ENCODE results near the gene C17orf107. TPM values are rescaled to one million over a fixed set of nuclear protein-coding genes. Genes with fewer than 3 reads are reported as not detected.
"Not testable (repeated sequence)": the region's sequence is repeated elsewhere in the genome, so short reads cannot be mapped to it uniquely, and the experiment has no call there.

Gene C17orf107
- polyA plus RNA-seq, 1 donor from 2014 or later: 0.45 TPM

DNA sequence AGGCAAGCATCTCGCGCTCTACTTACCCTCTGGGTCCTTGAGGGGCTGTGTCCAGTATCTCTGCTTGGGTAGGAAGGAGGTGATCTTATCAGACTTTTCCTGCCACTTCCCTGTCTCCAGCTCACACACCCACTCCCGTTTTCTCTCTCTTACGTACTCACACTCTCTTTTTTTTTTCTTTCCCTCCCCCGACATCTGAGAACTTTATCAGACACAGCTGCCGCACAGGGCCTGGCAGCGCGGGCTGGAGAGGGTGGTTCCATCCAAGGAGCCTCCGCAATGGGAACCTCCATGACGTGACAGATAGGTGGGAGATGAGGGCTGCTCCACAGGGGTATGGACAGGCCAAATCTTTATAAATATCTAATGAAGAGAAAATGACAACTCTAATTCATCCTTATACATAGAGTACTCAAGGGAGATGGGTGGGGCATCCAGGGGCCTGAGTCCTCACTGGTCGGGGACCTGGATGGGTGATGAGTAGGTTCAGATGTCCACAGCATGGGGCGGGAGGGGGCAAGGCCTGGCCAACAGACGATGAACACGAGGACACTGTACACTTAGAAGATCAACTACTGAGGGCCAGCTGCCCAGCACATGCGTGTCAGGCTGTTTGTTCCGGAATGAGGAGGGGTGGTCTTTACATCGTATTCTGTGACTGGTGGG, 42.9 kb upstream of the C17orf107 start:
- no peaks in the 10 kb centered on the region for H3K9me3 ChIP-seq (ENCODE audit: low read length)
- no peaks in the 10 kb centered on the region for H3K36me3 ChIP-seq (ENCODE audit: insufficient read depth, low read length)
- no peak overlapping the region for H3K27ac ChIP-seq (ENCODE audit: low read length)
- TF ChIP-seq MXI1 (conservative IDR thresholded peaks at IDR 0.05; ENCODE audit: poor library complexity, severe bottlenecking) (no peak), SMC3 (conservative IDR thresholded peaks at IDR 0.05; ENCODE audit: poor library complexity) (no peak), CTCF (IDR thresholded peaks at IDR 0.05; ENCODE audit: poor library complexity, severe bottlenecking) (no peak), EZH2 (IDR thresholded peaks at IDR 0.05; ENCODE audit: borderline replicate concordance, insufficient read depth, low read length, poor library complexity, severe bottlenecking) (no peak), RAD21 (conservative IDR thresholded peaks at IDR 0.05) (no peak), POLR2AphosphoS5 (IDR thresholded peaks at IDR 0.05) (no peak), EP300 (conservative IDR thresholded peaks at IDR 0.05; ENCODE audit: poor library complexity, severe bottlenecking) (no peak), TAF1 (IDR thresholded peaks at IDR 0.05; ENCODE audit: low read depth) (no peak)
- TF ChIP-seq, protein P1, sequence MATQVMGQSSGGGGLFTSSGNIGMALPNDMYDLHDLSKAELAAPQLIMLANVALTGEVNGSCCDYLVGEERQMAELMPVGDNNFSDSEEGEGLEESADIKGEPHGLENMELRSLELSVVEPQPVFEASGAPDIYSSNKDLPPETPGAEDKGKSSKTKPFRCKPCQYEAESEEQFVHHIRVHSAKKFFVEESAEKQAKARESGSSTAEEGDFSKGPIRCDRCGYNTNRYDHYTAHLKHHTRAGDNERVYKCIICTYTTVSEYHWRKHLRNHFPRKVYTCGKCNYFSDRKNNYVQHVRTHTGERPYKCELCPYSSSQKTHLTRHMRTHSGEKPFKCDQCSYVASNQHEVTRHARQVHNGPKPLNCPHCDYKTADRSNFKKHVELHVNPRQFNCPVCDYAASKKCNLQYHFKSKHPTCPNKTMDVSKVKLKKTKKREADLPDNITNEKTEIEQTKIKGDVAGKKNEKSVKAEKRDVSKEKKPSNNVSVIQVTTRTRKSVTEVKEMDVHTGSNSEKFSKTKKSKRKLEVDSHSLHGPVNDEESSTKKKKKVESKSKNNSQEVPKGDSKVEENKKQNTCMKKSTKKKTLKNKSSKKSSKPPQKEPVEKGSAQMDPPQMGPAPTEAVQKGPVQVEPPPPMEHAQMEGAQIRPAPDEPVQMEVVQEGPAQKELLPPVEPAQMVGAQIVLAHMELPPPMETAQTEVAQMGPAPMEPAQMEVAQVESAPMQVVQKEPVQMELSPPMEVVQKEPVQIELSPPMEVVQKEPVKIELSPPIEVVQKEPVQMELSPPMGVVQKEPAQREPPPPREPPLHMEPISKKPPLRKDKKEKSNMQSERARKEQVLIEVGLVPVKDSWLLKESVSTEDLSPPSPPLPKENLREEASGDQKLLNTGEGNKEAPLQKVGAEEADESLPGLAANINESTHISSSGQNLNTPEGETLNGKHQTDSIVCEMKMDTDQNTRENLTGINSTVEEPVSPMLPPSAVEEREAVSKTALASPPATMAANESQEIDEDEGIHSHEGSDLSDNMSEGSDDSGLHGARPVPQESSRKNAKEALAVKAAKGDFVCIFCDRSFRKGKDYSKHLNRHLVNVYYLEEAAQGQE (IDR thresholded peaks at IDR 0.05; ENCODE audit: borderline replicate concordance): no peak
- H4K20me1 ChIP-seq (ENCODE audit: insufficient read depth): no peaks in the 10 kb centered on the region
- H3K27me3 ChIP-seq (ENCODE audit: insufficient read depth, low read depth, low read length): no peaks in the 10 kb centered on the region
- H3K9me2 ChIP-seq (ENCODE audit: insufficient read depth, low read length): no peaks in the 10 kb centered on the region
- H2AFZ ChIP-seq (ENCODE audit: low read depth, low read length): no peak overlapping the region
- no peak overlapping the region for H3K4me3 ChIP-seq (ENCODE audit: low read length)
- H3K4me2 ChIP-seq (ENCODE audit: low read length): no peak overlapping the region
- no peaks in the 10 kb centered on the region for H3K79me2 ChIP-seq (replicated peaks; ENCODE audit: insufficient read depth, low read length)
- H3K9ac ChIP-seq (ENCODE audit: low read length): no peak overlapping the region
- no peaks in the 10 kb centered on the region for H3F3A ChIP-seq (ENCODE audit: insufficient read depth, low read length, poor library complexity, severe bottlenecking)

DNA sequence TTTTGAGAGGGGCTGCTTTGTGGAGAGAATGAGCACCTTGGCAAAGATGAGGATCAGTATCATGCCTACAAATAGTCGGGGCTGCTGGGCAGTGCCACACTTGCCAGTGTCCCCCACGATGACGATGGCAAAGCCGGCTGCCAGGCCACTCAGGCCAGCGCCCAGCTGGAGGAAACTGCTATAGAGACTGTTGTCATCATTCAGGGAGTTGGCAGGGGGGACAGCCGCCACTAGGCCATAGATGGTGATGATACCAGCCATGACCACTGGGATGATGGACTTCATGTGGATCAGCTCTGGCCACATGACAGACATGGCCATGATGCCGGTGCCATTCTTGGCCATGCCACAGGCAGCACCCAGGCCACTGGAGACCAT, 42.4 kb upstream of the C17orf107 start:
- H2AFZ ChIP-seq (ENCODE audit: low read depth, low read length): no peak overlapping the region
- H3K27me3 ChIP-seq (ENCODE audit: insufficient read depth, low read depth, low read length): no peaks in the 10 kb centered on the region
- TF ChIP-seq MXI1 (conservative IDR thresholded peaks at IDR 0.05; ENCODE audit: poor library complexity, severe bottlenecking): no peak
- TF ChIP-seq, protein P1 (IDR thresholded peaks at IDR 0.05; ENCODE audit: borderline replicate concordance): no peak
- no peak for TF ChIP-seq EP300 (conservative IDR thresholded peaks at IDR 0.05; ENCODE audit: poor library complexity, severe bottlenecking)
- no peak for TF ChIP-seq TAF1 (IDR thresholded peaks at IDR 0.05; ENCODE audit: low read depth)
- no peak for TF ChIP-seq POLR2AphosphoS5 (IDR thresholded peaks at IDR 0.05)
- TF ChIP-seq SMC3 (conservative IDR thresholded peaks at IDR 0.05; ENCODE audit: poor library complexity): no peak
- TF ChIP-seq RAD21 (conservative IDR thresholded peaks at IDR 0.05): no peak
- TF ChIP-seq EZH2 (IDR thresholded peaks at IDR 0.05; ENCODE audit: borderline replicate concordance, insufficient read depth, low read length, poor library complexity, severe bottlenecking): no peak
- no peak for TF ChIP-seq CTCF (IDR thresholded peaks at IDR 0.05; ENCODE audit: poor library complexity, severe bottlenecking)
- no peaks in the 10 kb centered on the region for H3K79me2 ChIP-seq (replicated peaks; ENCODE audit: insufficient read depth, low read length)
- H3K36me3 ChIP-seq (ENCODE audit: insufficient read depth, low read length): no peaks in the 10 kb centered on the region
- H3F3A ChIP-seq (ENCODE audit: insufficient read depth, low read length, poor library complexity, severe bottlenecking): no peaks in the 10 kb centered on the region
- no peak overlapping the region for H3K9ac ChIP-seq (ENCODE audit: low read length)
- H3K9me3 ChIP-seq (ENCODE audit: low read length): no peaks in the 10 kb centered on the region
- H3K27ac ChIP-seq (ENCODE audit: low read length): no peak overlapping the region
- H3K4me3 ChIP-seq (ENCODE audit: low read length): no peak overlapping the region
- no peak overlapping the region for H3K4me2 ChIP-seq (ENCODE audit: low read length)
- no peaks in the 10 kb centered on the region for H3K9me2 ChIP-seq (ENCODE audit: insufficient read depth, low read length)
- H4K20me1 ChIP-seq (ENCODE audit: insufficient read depth): no peaks in the 10 kb centered on the region

- H2AFZ ChIP-seq (ENCODE audit: low read depth, low read length); H3K27me3 ChIP-seq (ENCODE audit: insufficient read depth, low read depth, low read length); H3K79me2 ChIP-seq (replicated peaks; ENCODE audit: insufficient read depth, low read length); H3K27ac ChIP-seq (ENCODE audit: low read length); H4K20me1 ChIP-seq (ENCODE audit: insufficient read depth); H3K4me2 ChIP-seq (ENCODE audit: low read length); H3K4me3 ChIP-seq (ENCODE audit: low read length); H3F3A ChIP-seq (ENCODE audit: insufficient read depth, low read length, poor library complexity, severe bottlenecking); H3K9me3 ChIP-seq (ENCODE audit: low read length); H3K36me3 ChIP-seq (ENCODE audit: insufficient read depth, low read length); H3K9ac ChIP-seq (ENCODE audit: low read length); H3K9me2 ChIP-seq (ENCODE audit: insufficient read depth, low read length): not testable (repeated sequence)
Observed at GRCh38 chr17:4857347-4857746, 42.0 kb upstream of the C17orf107 start.

Data from neural cell (in vitro differentiated cells).